Measurements from ENCODE around the gene GRAMD2B.

DNA sequence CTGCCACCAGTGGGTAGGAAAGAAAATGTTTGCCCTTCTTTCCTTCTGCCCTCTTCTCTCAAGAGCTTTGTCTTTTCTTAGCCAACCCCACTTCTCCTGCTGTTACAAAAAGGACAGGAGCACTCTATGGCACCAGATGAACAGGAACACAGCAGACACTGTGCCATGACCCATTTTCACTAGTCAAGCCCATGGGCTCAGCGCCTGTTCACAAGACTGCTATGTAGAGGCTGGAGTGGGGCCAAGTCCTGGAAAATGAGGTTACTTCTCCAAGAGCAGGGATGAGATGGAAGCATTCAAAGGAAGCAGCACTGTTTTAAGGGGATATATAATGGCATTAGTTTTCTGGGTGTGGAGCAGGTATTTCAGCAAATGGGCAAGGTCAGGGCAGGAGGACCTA, 46.8 kb upstream of the GRAMD2B start:
- TF ChIP-seq, protein P1, sequence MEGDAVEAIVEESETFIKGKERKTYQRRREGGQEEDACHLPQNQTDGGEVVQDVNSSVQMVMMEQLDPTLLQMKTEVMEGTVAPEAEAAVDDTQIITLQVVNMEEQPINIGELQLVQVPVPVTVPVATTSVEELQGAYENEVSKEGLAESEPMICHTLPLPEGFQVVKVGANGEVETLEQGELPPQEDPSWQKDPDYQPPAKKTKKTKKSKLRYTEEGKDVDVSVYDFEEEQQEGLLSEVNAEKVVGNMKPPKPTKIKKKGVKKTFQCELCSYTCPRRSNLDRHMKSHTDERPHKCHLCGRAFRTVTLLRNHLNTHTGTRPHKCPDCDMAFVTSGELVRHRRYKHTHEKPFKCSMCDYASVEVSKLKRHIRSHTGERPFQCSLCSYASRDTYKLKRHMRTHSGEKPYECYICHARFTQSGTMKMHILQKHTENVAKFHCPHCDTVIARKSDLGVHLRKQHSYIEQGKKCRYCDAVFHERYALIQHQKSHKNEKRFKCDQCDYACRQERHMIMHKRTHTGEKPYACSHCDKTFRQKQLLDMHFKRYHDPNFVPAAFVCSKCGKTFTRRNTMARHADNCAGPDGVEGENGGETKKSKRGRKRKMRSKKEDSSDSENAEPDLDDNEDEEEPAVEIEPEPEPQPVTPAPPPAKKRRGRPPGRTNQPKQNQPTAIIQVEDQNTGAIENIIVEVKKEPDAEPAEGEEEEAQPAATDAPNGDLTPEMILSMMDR (conservative IDR thresholded peaks at IDR 0.05; ENCODE audit: low read depth, low read length) = no peak
- TF ChIP-seq EZH2 (IDR thresholded peaks at IDR 0.05; ENCODE audit: low read length, unreplicated experiment) = no peak
